Right lobe of liver (tissue), 4 donors: Measurements from ENCODE around the gene ITPA.

Source experiments
- POLR2A ChIP-seq: fragments of 450-650 bp; IDR thresholded peaks from one replicate; pipeline ENCODE4 v1.6.1; 2017; ENCODE audit warnings: antibody characterized with exemption, mild to moderate bottlenecking
- TF ChIP-seq, protein P1 (sequence below), 4 donors: fragments of 200-600 bp in 3 of 4; fragments of 450-650 bp in 1 of 4; IDR thresholded peaks; one replicate each; pipeline versions ENCODE4 v1.5.1 to v1.8.0; 2016 to 2022; ENCODE audit warnings: antibody characterized with exemption in 4 of 4, mild to moderate bottlenecking in 2 of 4
- donor health status: DM: no; HTN: no; CAD: no.
- donor health status: DM: no; HTN: no; CAD: no.
- donor health status: DM: no; HTN: yes; CAD: no.

DNA sequence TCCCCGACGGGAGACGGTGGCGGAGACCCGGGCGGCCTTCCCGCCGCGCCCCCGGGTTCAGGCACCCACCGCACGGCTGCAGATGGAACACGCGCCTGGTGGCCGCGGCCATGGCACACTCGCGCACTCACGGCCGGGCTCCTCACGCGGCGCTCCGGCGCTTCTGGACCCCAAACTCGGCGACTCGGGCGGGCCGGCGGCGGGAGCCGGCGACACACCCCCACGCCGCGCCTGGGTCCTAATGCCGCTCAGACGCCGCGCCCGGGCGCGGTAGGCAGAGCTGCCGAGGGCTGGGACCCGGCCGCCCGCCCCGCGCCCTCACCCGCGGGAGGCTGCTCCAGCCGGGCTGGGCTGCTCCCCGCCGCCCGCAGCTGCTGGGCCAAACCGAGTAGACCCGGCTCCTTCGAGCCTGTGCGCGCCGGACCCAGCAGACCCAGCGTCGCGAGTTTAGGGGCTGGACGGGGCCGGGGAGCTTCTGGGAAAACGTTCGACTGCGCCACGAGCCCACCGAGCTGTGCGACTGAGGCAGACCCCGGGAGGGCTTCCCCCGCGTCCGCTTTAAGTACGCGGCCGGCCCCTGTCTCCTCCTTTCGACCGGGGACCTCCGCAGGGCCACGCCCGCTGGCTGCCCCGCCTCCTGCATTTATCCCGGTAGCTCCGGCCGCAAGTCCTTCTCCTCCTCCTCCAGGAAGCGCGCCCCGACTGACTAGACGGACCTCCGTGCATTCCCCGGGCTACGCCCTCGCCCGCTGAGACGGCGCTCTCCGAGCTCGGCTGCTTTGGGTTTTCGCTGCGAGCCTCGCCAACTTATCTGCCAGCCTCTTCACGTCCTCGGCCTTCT lies 29.9 kb downstream of the ITPA start, which contains the start of gene SLC4A11:
- TF ChIP-seq, protein P1, sequence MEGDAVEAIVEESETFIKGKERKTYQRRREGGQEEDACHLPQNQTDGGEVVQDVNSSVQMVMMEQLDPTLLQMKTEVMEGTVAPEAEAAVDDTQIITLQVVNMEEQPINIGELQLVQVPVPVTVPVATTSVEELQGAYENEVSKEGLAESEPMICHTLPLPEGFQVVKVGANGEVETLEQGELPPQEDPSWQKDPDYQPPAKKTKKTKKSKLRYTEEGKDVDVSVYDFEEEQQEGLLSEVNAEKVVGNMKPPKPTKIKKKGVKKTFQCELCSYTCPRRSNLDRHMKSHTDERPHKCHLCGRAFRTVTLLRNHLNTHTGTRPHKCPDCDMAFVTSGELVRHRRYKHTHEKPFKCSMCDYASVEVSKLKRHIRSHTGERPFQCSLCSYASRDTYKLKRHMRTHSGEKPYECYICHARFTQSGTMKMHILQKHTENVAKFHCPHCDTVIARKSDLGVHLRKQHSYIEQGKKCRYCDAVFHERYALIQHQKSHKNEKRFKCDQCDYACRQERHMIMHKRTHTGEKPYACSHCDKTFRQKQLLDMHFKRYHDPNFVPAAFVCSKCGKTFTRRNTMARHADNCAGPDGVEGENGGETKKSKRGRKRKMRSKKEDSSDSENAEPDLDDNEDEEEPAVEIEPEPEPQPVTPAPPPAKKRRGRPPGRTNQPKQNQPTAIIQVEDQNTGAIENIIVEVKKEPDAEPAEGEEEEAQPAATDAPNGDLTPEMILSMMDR (IDR thresholded peaks at IDR 0.05): no peak
- no peak for TF ChIP-seq POLR2A
